Measurements from ENCODE around the gene COL9A1.

DNA sequence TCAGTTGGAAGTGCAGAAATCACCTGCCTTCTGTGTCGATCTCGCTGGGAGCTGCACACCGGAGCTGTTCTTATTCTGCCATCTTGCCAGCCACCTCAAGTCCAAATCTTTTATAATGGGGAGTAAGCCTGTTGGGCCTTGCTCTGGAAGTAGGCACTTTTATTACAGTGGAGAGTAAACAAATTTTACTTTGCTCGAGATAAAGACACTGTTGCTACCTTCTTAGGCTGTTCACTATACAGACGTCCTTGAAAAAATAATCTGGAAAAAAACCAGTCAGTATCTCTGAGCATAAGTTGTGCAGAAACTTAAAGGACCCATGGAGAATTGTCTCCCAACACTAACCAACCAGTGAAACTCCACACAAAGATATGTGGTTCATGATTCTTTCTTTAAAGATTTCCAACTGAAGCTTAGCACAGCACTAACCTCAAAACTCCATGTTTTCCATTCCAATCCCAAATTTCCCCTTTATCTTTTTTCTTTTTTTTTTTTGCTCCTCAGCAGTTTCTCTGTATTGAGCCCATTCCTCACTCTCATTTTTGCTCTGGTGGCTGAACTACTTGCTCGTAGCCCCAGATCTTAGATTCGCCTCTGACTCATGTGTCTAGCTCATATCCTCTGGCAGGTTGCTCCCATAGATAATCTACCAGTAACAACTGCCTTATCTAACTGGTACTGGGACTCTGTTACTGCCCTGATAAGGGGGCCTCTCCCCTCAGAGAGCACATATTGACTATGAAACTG lies 34.3 kb upstream of the COL9A1 start:
- TF ChIP-seq CTCF (IDR thresholded peaks at IDR 0.05): no peak
- no peak for TF ChIP-seq POLR2A (IDR thresholded peaks at IDR 0.05; ENCODE audit: low read depth)
